Astrocyte (in vitro differentiated cells and primary cell): ENCODE results near the gene ATP5PO.

Experiments used
- EZH2 ChIP-seq: IDR thresholded peaks from 2 replicates; pipeline ENCODE4 v1.6.1; 2012; ENCODE audit warnings: mild to moderate bottlenecking, low read length, inconsistent platforms; ENCODE audit not compliant: insufficient read depth
- TF ChIP-seq, protein P1 (sequence below): IDR thresholded peaks from 2 replicates; pipeline ENCODE4 v1.5.1; 2011; ENCODE audit warnings: low read depth, mild to moderate bottlenecking, inconsistent platforms, low read length, moderate library complexity; ENCODE audit not compliant: insufficient read depth

DNA sequence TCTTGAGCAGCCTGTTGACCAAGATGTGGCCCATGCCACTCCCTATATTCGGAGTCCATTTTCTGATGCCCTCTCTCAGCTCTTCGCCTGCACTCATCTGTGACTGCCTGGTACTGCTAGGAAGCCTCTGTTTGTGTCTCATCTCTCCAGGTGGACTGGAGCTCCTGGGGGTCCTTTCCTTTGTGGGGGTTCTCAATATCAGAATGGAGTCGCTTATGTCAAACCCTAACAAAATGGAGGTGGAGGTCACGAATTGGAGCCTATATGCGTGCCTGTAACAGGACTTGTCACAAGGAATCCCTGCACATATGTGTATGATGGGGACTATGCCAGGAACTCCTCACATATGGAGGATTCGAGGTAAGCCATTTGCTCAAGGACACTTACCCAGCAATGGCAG lies 46.7 kb upstream of the ATP5PO start:
- TF ChIP-seq, protein P1, sequence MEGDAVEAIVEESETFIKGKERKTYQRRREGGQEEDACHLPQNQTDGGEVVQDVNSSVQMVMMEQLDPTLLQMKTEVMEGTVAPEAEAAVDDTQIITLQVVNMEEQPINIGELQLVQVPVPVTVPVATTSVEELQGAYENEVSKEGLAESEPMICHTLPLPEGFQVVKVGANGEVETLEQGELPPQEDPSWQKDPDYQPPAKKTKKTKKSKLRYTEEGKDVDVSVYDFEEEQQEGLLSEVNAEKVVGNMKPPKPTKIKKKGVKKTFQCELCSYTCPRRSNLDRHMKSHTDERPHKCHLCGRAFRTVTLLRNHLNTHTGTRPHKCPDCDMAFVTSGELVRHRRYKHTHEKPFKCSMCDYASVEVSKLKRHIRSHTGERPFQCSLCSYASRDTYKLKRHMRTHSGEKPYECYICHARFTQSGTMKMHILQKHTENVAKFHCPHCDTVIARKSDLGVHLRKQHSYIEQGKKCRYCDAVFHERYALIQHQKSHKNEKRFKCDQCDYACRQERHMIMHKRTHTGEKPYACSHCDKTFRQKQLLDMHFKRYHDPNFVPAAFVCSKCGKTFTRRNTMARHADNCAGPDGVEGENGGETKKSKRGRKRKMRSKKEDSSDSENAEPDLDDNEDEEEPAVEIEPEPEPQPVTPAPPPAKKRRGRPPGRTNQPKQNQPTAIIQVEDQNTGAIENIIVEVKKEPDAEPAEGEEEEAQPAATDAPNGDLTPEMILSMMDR = no peak
- no peak for TF ChIP-seq EZH2
